ENCODE data around the gene SBK2. TPM values are rescaled to one million over a fixed set of nuclear protein-coding genes. Genes with fewer than 3 reads are reported as not detected.

SBK2 gene
- total and polyA plus RNA-seq, 5 donors: 205 to 239 (median 210) TPM

GRCh38 chr19:55483706-55484592 lies 53.0 kb downstream of the SBK2 start:
- H3K27ac ChIP-seq (ENCODE audit: low read length): no peak overlapping the region
- ATAC-seq (no peak), DNase-seq (peak in 2 of 3 donors; percentile 60 to 64)
- intact Hi-C loops (cut with DNase I): no loop called here
- peaks cover 3% of the 10 kb centered on the region for H3K4me1 ChIP-seq (ENCODE audit: control insufficient read depth, insufficient read depth, low read length)
- WGBS: 66% methylated on average over 46 of the region's 46 CpGs
- H3K27me3 ChIP-seq (ENCODE audit: control insufficient read depth, insufficient read depth): no peaks in the 10 kb centered on the region
- no peak overlapping the region for H3K4me3 ChIP-seq (ENCODE audit: low read length)
- no peaks in the 10 kb centered on the region for H3K9me3 ChIP-seq (ENCODE audit: control insufficient read depth, low read length)

GRCh38 chr19:55482967-55483705 lies 53.8 kb downstream of the SBK2 start:
- no peak overlapping the region for H3K27ac ChIP-seq (ENCODE audit: low read length)
- no peaks in the 10 kb centered on the region for H3K9me3 ChIP-seq (ENCODE audit: control insufficient read depth, low read length)
- 91% methylated on average over 47 of the region's 47 CpGs for WGBS

GRCh38 chr19:55482156-55482961 lies 54.6 kb downstream of the SBK2 start:
- no peak for ATAC-seq
- Histone ChIP-seq H3K27me3 (ENCODE audit: control insufficient read depth, insufficient read depth) (no peaks in the 10 kb centered on the region), H3K27ac (ENCODE audit: low read length) (no peak overlapping the region), H3K4me3 (ENCODE audit: low read length) (no peak overlapping the region), H3K4me1 (ENCODE audit: control insufficient read depth, insufficient read depth, low read length) (peaks cover 3% of the 10 kb centered on the region), H3K9me3 (ENCODE audit: control insufficient read depth, low read length) (no peaks in the 10 kb centered on the region)
- intact Hi-C loops (cut with DNase I): no loop called here
- WGBS: 88% methylated on average over 83 of the region's 83 CpGs
- peak in 2 of 3 donors; percentile 46 to 51 for DNase-seq

More at GRCh38 chr19:55482967-55483705, 53.8 kb downstream of the SBK2 start:
- no peak overlapping the region for H3K4me3 ChIP-seq (ENCODE audit: low read length)
- no peak for ATAC-seq
- peak in 2 of 3 donors; percentile 55 to 65 for DNase-seq
- intact Hi-C loops (cut with DNase I): no loop called here
- no peaks in the 10 kb centered on the region for H3K27me3 ChIP-seq (ENCODE audit: control insufficient read depth, insufficient read depth)
- peaks cover 3% of the 10 kb centered on the region for H3K4me1 ChIP-seq (ENCODE audit: control insufficient read depth, insufficient read depth, low read length)

DNA sequence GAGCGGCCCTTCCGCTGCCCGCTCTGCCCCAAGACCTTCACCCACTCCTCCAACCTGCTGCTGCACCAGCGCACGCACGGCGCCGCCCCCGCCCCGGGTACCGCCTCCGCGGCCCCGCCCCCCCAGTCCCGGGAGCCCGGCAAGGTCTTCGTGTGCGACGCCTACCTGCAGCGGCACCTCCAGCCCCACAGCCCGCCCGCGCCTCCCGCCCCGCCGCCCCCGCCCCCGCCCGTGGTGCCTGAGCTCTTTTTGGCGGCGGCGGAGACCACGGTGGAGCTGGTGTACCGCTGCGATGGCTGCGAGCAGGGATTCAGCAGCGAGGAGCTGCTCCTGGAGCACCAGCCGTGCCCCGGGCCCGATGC lies 55.2 kb downstream of the SBK2 start:
- intact Hi-C loops (cut with DNase I): no loop called here
- H3K27ac ChIP-seq (ENCODE audit: low read length): no peak overlapping the region
- no peaks in the 10 kb centered on the region for H3K9me3 ChIP-seq (ENCODE audit: control insufficient read depth, low read length)
- H3K27me3 ChIP-seq (ENCODE audit: control insufficient read depth, insufficient read depth): no peaks in the 10 kb centered on the region
- H3K4me1 ChIP-seq (ENCODE audit: control insufficient read depth, insufficient read depth, low read length): peaks cover 2% of the 10 kb centered on the region
- no peak overlapping the region for H3K4me3 ChIP-seq (ENCODE audit: low read length)
- 79% methylated on average over 40 of the region's 40 CpGs for WGBS
- ATAC-seq (no peak), DNase-seq (peak in 2 of 3 donors; percentile 37 to 52)

GRCh38 chr19:55481148-55481793 lies 55.7 kb downstream of the SBK2 start:
- ATAC-seq (no peak), DNase-seq (peak in 2 of 3 donors; percentile 53 to 55)
- no peaks in the 10 kb centered on the region for H3K27me3 ChIP-seq (ENCODE audit: control insufficient read depth, insufficient read depth)
- no peaks in the 10 kb centered on the region for H3K9me3 ChIP-seq (ENCODE audit: control insufficient read depth, low read length)
- H3K4me1 ChIP-seq (ENCODE audit: control insufficient read depth, insufficient read depth, low read length): no peaks in the 10 kb centered on the region
- no peak overlapping the region for H3K27ac ChIP-seq (ENCODE audit: low read length)
- intact Hi-C loops (cut with DNase I): no loop called here
- H3K4me3 ChIP-seq (ENCODE audit: low read length): no peak overlapping the region
- WGBS: 94% methylated on average over 52 of the region's 52 CpGs

- 67% methylated on average over 15 of the region's 15 CpGs for WGBS
- no peak overlapping the region for H3K4me3 ChIP-seq (ENCODE audit: low read length)
- no peak for ATAC-seq
- no peaks in the 10 kb centered on the region for H3K27me3 ChIP-seq (ENCODE audit: control insufficient read depth, insufficient read depth)
- intact Hi-C loops (cut with DNase I): no loop called here
- peaks cover 4% of the 10 kb centered on the region for H3K4me1 ChIP-seq (ENCODE audit: control insufficient read depth, insufficient read depth, low read length)
- DNase-seq: peak in 2 of 3 donors; percentile 31 to 63
- H3K9me3 ChIP-seq (ENCODE audit: control insufficient read depth, low read length): no peaks in the 10 kb centered on the region
- H3K27ac ChIP-seq (ENCODE audit: low read length): peak overlapping the region; percentile 81
These were observed 57.3 kb downstream of the SBK2 start for GRCh38 chr19:55479451-55480230.

- 78% methylated on average over 17 of the region's 17 CpGs for WGBS
- Histone ChIP-seq H3K27me3 (ENCODE audit: control insufficient read depth, insufficient read depth) (no peaks in the 10 kb centered on the region), H3K27ac (ENCODE audit: low read length) (peak overlapping the region; percentile 58), H3K4me3 (ENCODE audit: low read length) (no peak overlapping the region), H3K9me3 (ENCODE audit: control insufficient read depth, low read length) (no peaks in the 10 kb centered on the region), H3K4me1 (ENCODE audit: control insufficient read depth, insufficient read depth, low read length) (peaks cover 4% of the 10 kb centered on the region)
- ATAC-seq (no peak), DNase-seq (peak in 2 of 3 donors; percentile 37 to 43)
- intact Hi-C loops (cut with DNase I): no loop called here
These were observed 57.9 kb downstream of the SBK2 start for GRCh38 chr19:55479045-55479444.

Other genes with a start within 250 kb of the SBK2 start
- gene TMEM150B, start 211.8 kb downstream of the SBK2 start, total RNA-seq: 1 to 10 TPM; 2.0 to 2.4 (median 2.2) TPM
- gene TMEM150B, start 211.8 kb downstream of the SBK2 start, polyA plus RNA-seq: 0.68 TPM
- gene KMT5C, start 197.3 kb downstream of the SBK2 start, total RNA-seq: 1 to 10 TPM; 6.7 to 9.8 (median 8.4) TPM
- 6.3 TPM for gene KMT5C, start 197.3 kb downstream of the SBK2 start, polyA plus RNA-seq
- gene COX6B2, start 182.4 kb downstream of the SBK2 start, total RNA-seq: not detected
- gene COX6B2, start 182.4 kb downstream of the SBK2 start, polyA plus RNA-seq: not detected
- gene GARIN5B, start 173.9 kb downstream of the SBK2 start, total RNA-seq: not detected
- gene GARIN5B, start 173.9 kb downstream of the SBK2 start, polyA plus RNA-seq: not detected
- gene IL11, start 166.7 kb downstream of the SBK2 start, total RNA-seq: not detected
- not detected for gene IL11, start 166.7 kb downstream of the SBK2 start, polyA plus RNA-seq
- not detected for gene TMEM190, start 160.3 kb downstream of the SBK2 start, total RNA-seq
- gene TMEM190, start 160.3 kb downstream of the SBK2 start, polyA plus RNA-seq: not detected
- 1 to 10 TPM in 1 of 4 donors, under 1 TPM in 3; 0.47 to 1.2 (median 0.56) TPM for gene TMEM238, start 152.8 kb downstream of the SBK2 start, total RNA-seq
- 0.14 TPM for gene TMEM238, start 152.8 kb downstream of the SBK2 start, polyA plus RNA-seq
- gene RPL28, start 151.2 kb downstream of the SBK2 start, total RNA-seq: 1,000 to 10,000 TPM in 1 of 4 donors, 100 to 1,000 TPM in 3; 656 to 1,015 (median 735) TPM
- 806 TPM for gene RPL28, start 151.2 kb downstream of the SBK2 start, polyA plus RNA-seq
- 10 to 100 TPM; 21.0 to 32.7 (median 27.8) TPM for gene UBE2S, start 129.3 kb downstream of the SBK2 start, total RNA-seq
- 12.2 TPM for gene UBE2S, start 129.3 kb downstream of the SBK2 start, polyA plus RNA-seq
- gene SHISA7, start 93.8 kb downstream of the SBK2 start, total RNA-seq: not detected
- 0.05 TPM for gene SHISA7, start 93.8 kb downstream of the SBK2 start, polyA plus RNA-seq
- 10 to 100 TPM; 49.6 to 73.9 (median 62.0) TPM for gene ISOC2, start 75.5 kb downstream of the SBK2 start, total RNA-seq
- 111 TPM for gene ISOC2, start 75.5 kb downstream of the SBK2 start, polyA plus RNA-seq
- gene C19orf85, start 72.4 kb downstream of the SBK2 start, total RNA-seq: not detected
- not detected for gene C19orf85, start 72.4 kb downstream of the SBK2 start, polyA plus RNA-seq
- 1 to 10 TPM; 5.6 to 8.1 (median 6.7) TPM for gene ZNF628, start 60.5 kb downstream of the SBK2 start, total RNA-seq
- 7.7 TPM for gene ZNF628, start 60.5 kb downstream of the SBK2 start, polyA plus RNA-seq
- gene NAT14, start 51.9 kb downstream of the SBK2 start, total RNA-seq: 10 to 100 TPM; 13.6 to 20.8 (median 15.0) TPM
- gene NAT14, start 51.9 kb downstream of the SBK2 start, polyA plus RNA-seq: 15.8 TPM
- gene SSC5D, start 48.7 kb downstream of the SBK2 start, total RNA-seq: 10 to 100 TPM in 1 of 4 donors, 1 to 10 TPM in 3; 6.8 to 10.2 (median 8.1) TPM
- gene SSC5D, start 48.7 kb downstream of the SBK2 start, polyA plus RNA-seq: 4.4 TPM
- gene SBK3, start 8.4 kb upstream of the SBK2 start, total RNA-seq: 100 to 1,000 TPM in 2 of 4 donors, 10 to 100 TPM in 2; 80.3 to 211 (median 109) TPM
- 103 TPM for gene SBK3, start 8.4 kb upstream of the SBK2 start, polyA plus RNA-seq
- gene ZNF579, start 43.7 kb upstream of the SBK2 start, total RNA-seq: 10 to 100 TPM; 12.4 to 15.5 (median 14.2) TPM
- gene ZNF579, start 43.7 kb upstream of the SBK2 start, polyA plus RNA-seq: 10.2 TPM
- 10 to 100 TPM; 17.5 to 20.0 (median 18.4) TPM for gene FIZ1, start 62.4 kb upstream of the SBK2 start, total RNA-seq
- 16.3 TPM for gene FIZ1, start 62.4 kb upstream of the SBK2 start, polyA plus RNA-seq
- gene ZNF524, start 63.2 kb upstream of the SBK2 start, total RNA-seq: 10 to 100 TPM; 11.4 to 18.5 (median 17.5) TPM
- gene ZNF524, start 63.2 kb upstream of the SBK2 start, polyA plus RNA-seq: 27.1 TPM
- 10 to 100 TPM; 19.4 to 20.8 (median 20.2) TPM for gene ZNF865, start 68.5 kb upstream of the SBK2 start, total RNA-seq
- gene ZNF865, start 68.5 kb upstream of the SBK2 start, polyA plus RNA-seq: 17.2 TPM
- gene ZNF784, start 87.4 kb upstream of the SBK2 start, total RNA-seq: 10 to 100 TPM; 11.5 to 16.3 (median 13.3) TPM
- gene ZNF784, start 87.4 kb upstream of the SBK2 start, polyA plus RNA-seq: 13.0 TPM
- 10 to 100 TPM; 23.7 to 32.0 (median 28.9) TPM for gene ZNF580, start 103.9 kb upstream of the SBK2 start, total RNA-seq
- 18.7 TPM for gene ZNF580, start 103.9 kb upstream of the SBK2 start, polyA plus RNA-seq
- gene ZNF581, start 106.5 kb upstream of the SBK2 start, total RNA-seq: 10 to 100 TPM in 1 of 4 donors, 1 to 10 TPM in 3; 7.7 to 12.5 (median 9.3) TPM
- 6.3 TPM for gene ZNF581, start 106.5 kb upstream of the SBK2 start, polyA plus RNA-seq
- gene CCDC106, start 111.1 kb upstream of the SBK2 start, total RNA-seq: 10 to 100 TPM; 23.6 to 26.6 (median 24.3) TPM
- 30.4 TPM for gene CCDC106, start 111.1 kb upstream of the SBK2 start, polyA plus RNA-seq
- gene U2AF2, start 117.9 kb upstream of the SBK2 start, total RNA-seq: 100 to 1,000 TPM in 1 of 4 donors, 10 to 100 TPM in 3; 87.5 to 101 (median 90.4) TPM
- gene U2AF2, start 117.9 kb upstream of the SBK2 start, polyA plus RNA-seq: 76.0 TPM
- 100 to 1,000 TPM; 175 to 232 (median 208) TPM for gene EPN1, start 138.1 kb upstream of the SBK2 start, total RNA-seq
- 187 TPM for gene EPN1, start 138.1 kb upstream of the SBK2 start, polyA plus RNA-seq
- gene NLRP9, start 201.3 kb upstream of the SBK2 start, total RNA-seq: not detected
- not detected for gene NLRP9, start 201.3 kb upstream of the SBK2 start, polyA plus RNA-seq
- gene RFPL4A, start 222.0 kb upstream of the SBK2 start, total RNA-seq: not detected
- gene RFPL4A, start 222.0 kb upstream of the SBK2 start, polyA plus RNA-seq: not detected
- not detected for gene RFPL4AL1, start 232.0 kb upstream of the SBK2 start, total RNA-seq
- gene RFPL4AL1, start 232.0 kb upstream of the SBK2 start, polyA plus RNA-seq: not detected

Data from right cardiac atrium (tissue), 5 donors.